Smooth muscle cell (in vitro differentiated cells): ENCODE data around the gene TLK1. TPM values are rescaled to one million over a fixed set of nuclear protein-coding genes. Genes with fewer than 3 reads are reported as not detected.

Experiments used
- DNase-seq: peaks from one replicate; lab custom pipeline; 2025; ENCODE audit not compliant: unreplicated experiment; lab: John Stamatoyannopoulos, UW
- H2AFZ ChIP-seq: fragments of 200-600 bp; sonication (generic); 2 replicates; pipeline ENCODE4 v1.6.0; 2016; ENCODE audit warnings: antibody characterized with exemption, low read depth, mild to moderate bottlenecking
- H3F3A ChIP-seq: fragments of 200-600 bp; sonication (generic); 2 replicates; pipeline ENCODE4 v1.6.0; 2017; ENCODE audit warnings: antibody characterized with exemption, low read depth
- H3K27ac ChIP-seq: fragments of 200-600 bp; sonication (generic); 2 replicates; pipeline ENCODE4 v1.5.1; 2016; ENCODE audit warnings: low read depth, mild to moderate bottlenecking
- H3K27me3 ChIP-seq: fragments of 200-600 bp; sonication (generic); 2 replicates; pipeline ENCODE4 v1.6.1; 2016; ENCODE audit warnings: low read depth, mild to moderate bottlenecking
- H3K36me3 ChIP-seq: fragments of 200-600 bp; sonication (generic); 2 replicates; pipeline ENCODE4 v1.5.1; 2016; ENCODE audit warnings: low read depth
- H3K4me1 ChIP-seq: fragments of 200-600 bp; sonication (generic); 2 replicates; pipeline ENCODE4 v1.5.1; 2016; ENCODE audit warnings: low read depth
- H3K4me2 ChIP-seq: fragments of 200-600 bp; sonication (generic); 2 replicates; pipeline ENCODE4 v1.6.0; 2016; ENCODE audit warnings: mild to moderate bottlenecking
- H3K4me3 ChIP-seq: fragments of 200-600 bp; sonication (generic); 2 replicates; pipeline ENCODE4 v1.5.1; 2016; ENCODE audit warnings: mild to moderate bottlenecking
- H3K79me2 ChIP-seq: fragments of 200-600 bp; sonication (generic); 2 replicates; pipeline ENCODE4 v1.6.0; 2016; ENCODE audit warnings: low read depth, mild to moderate bottlenecking
- H3K9ac ChIP-seq: fragments of 200-600 bp; sonication (generic); 2 replicates; pipeline ENCODE4 v1.6.0; 2016; ENCODE audit warnings: low read depth
- H3K9me3 ChIP-seq: fragments of 200-600 bp; sonication (generic); replicated peaks from 2 replicates; pipeline ENCODE4 v1.5.1; 2016; ENCODE audit warnings: low read depth
- H4K20me1 ChIP-seq: fragments of 200-600 bp; sonication (generic); 2 replicates; pipeline ENCODE4 v1.6.0; 2016; ENCODE audit warnings: low read depth
- WGBS: methylation state at CpG from one replicate; pipeline ENCODE4 v1.1.7; 2016; ENCODE audit warnings: low lambda C conversion rate; 5-methylcytosine and 5-hydroxymethylcytosine counted together
- polyA plus RNA-seq: library from polyadenylated mRNA; unstranded; fragments of >200 nt; fragmentation: Nextera tagmentation; extraction: Ambion mirVana; gene quantifications from 2 replicates; pipeline ENCODE4 v1.2.1, GENCODE V29; 2016
- total RNA-seq: library from RNA; depleted of rRNA; stranded (reverse); fragments of >200 nt; gene quantifications from 2 replicates; pipeline ENCODE4 v1.2.3, GENCODE V29; 2014
- TF ChIP-seq, protein P1 (sequence below): fragments of 200-600 bp; sonication (generic); IDR thresholded peaks from 2 replicates; pipeline ENCODE4 v1.5.1; 2017; ENCODE audit warnings: borderline replicate concordance, mild to moderate bottlenecking, antibody characterized with exemption; ENCODE audit not compliant: insufficient read depth, poor library complexity, severe bottlenecking

The TLK1 gene
- total RNA-seq (14.4 and 20.0 TPM in 2 replicates), polyA plus RNA-seq (3.2 and 6.4 TPM in 2 replicates)

DNA sequence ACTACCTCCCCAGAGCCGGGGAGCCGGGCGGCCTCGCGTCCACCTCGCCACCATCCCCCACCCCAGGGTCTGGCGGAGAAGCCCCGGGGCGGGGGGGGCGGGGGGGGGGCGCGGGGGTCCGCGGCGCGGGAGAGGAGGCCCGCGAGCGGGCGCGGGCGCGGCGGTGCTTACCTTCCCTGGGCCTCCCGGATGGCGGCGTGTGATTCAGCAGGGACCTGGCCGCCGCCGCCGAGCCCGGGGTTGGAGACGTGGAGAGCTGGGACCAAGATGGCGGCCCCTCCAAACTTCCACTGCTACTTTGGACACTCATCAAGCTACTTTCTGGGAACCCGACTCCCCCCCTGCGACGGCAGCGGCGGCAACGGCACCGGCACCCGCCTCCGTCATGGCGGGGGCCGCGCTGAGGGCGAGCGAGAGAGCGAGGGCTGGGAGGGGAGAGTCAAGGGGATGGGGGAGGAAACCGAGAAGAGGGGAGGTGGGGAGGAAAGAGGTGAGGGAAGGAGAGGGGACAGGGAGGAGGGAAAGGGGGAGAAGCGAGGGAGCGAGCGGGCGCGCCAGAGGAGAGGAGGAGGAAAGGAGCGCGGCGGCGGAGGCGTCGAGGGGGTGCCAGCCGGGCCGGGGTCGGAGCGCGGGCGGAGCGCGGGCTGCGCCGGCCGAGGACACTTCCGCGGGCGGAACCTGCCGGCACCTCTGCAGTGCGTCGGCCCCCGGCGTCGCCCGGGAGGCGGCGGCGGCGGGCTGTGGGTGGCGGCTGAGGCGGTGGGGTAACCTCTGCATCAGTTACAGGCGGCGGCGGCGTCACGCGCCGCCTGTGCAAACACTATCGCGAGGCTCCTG, at the start of gene TLK1:
Gene TLK1, minus strand, starts transcription at position 775 of the 837 bp plus-strand sequence. Its CDS starts 465 bp downstream, at position 310.
- H3K79me2 ChIP-seq, result peaks cover 40% of the 10 kb centered on the region
- H3K27me3 ChIP-seq, result no peaks in the 10 kb centered on the region
- H3F3A ChIP-seq, result peaks cover 7% of the 10 kb centered on the region
- peak within 1 kb of the TSS; percentile 83 for H3K4me2 ChIP-seq
- H3K27ac ChIP-seq, result peak within 1 kb of the TSS; percentile 96
- H3K36me3 ChIP-seq, result no peaks in the 10 kb centered on the region
- H3K4me1 ChIP-seq, result peaks cover 23% of the 10 kb centered on the region
- peak within 1 kb of the TSS; percentile 95 for H3K9ac ChIP-seq
- no peaks in the 10 kb centered on the region for H3K9me3 ChIP-seq
- peak; percentile 66 for DNase-seq
- H3K4me3 ChIP-seq, result peak within 1 kb of the TSS; percentile 99
- TF ChIP-seq, protein P1, sequence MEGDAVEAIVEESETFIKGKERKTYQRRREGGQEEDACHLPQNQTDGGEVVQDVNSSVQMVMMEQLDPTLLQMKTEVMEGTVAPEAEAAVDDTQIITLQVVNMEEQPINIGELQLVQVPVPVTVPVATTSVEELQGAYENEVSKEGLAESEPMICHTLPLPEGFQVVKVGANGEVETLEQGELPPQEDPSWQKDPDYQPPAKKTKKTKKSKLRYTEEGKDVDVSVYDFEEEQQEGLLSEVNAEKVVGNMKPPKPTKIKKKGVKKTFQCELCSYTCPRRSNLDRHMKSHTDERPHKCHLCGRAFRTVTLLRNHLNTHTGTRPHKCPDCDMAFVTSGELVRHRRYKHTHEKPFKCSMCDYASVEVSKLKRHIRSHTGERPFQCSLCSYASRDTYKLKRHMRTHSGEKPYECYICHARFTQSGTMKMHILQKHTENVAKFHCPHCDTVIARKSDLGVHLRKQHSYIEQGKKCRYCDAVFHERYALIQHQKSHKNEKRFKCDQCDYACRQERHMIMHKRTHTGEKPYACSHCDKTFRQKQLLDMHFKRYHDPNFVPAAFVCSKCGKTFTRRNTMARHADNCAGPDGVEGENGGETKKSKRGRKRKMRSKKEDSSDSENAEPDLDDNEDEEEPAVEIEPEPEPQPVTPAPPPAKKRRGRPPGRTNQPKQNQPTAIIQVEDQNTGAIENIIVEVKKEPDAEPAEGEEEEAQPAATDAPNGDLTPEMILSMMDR, result no peak
- 0% methylated on average over 53 of the region's 97 CpGs for WGBS
- H4K20me1 ChIP-seq, result peaks cover 44% of the 10 kb centered on the region
- H2AFZ ChIP-seq, result peak within 1 kb of the TSS; percentile 100

DNA sequence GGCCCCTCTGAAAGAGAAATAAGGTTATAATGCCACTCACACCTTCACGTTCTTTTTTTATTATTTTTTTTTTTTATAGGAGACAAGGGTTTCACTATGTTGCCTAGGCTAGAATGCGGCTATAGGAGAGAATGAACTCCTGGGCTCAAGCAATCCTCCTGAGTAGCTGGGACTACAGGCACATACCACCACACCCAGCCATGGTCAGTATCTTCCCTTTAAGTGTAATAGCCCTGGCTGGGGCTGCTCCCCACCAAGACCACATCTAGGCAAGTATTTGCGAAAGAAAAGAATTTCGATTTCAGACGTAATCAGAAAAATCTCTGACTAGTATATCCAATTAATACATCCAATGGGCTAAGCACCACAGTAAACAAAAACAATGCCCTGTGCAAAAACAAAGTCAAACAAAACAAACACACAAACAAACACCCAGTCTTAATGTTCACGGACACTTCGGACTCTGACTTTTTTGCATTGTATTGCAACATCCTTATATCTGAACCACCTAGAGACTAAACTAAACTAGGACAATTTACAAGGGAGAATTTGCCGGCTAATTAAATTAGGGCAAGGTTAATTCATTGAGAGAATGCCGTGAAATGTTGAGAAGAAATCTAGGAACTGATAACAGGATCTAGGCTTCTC, 49.6 kb upstream of the TLK1 start:
- H3K4me1 ChIP-seq, result no peaks in the 10 kb centered on the region
- no peaks in the 10 kb centered on the region for H3K27me3 ChIP-seq
- H3F3A ChIP-seq, result no peaks in the 10 kb centered on the region
- no peaks in the 10 kb centered on the region for H4K20me1 ChIP-seq
- H3K36me3 ChIP-seq, result no peaks in the 10 kb centered on the region
- 86% methylated on average over 9 of the region's 9 CpGs for whole genome bisulfite sequencing
- no peak overlapping the region for H3K27ac ChIP-seq
- no peak for DNase-seq
- no peak overlapping the region for H3K9ac ChIP-seq
- H3K9me3 ChIP-seq, result no peaks in the 10 kb centered on the region
- no peak overlapping the region for H3K4me3 ChIP-seq
- H3K79me2 ChIP-seq, result no peaks in the 10 kb centered on the region
- no peak overlapping the region for H2AFZ ChIP-seq
- no peak overlapping the region for H3K4me2 ChIP-seq
- TF ChIP-seq, protein P1, result no peak

DNA sequence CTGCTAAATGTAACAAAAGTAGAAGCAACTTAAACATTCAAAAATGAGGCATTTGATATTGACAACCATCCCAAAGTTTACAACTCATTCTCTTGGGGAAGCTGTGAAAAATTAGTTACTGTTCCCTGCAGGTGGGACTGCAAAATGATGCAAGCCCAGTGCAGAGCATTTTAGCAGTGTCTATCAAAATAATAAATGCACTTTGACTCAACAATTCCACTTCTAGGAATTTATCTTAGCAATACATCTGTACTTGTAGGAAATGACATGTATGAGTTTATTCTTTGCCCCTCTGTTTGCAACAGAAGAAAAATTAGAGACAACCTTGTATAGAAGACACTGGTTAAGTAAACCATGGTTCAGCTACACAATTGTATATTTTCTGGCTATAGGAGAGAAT, 48.0 kb upstream of the TLK1 start:
- H3K9ac ChIP-seq, result no peak overlapping the region
- H3K4me1 ChIP-seq, result no peaks in the 10 kb centered on the region
- no peak overlapping the region for H3K27ac ChIP-seq
- H3K9me3 ChIP-seq, result no peaks in the 10 kb centered on the region
- DNase-seq, result no peak
- H3K4me3 ChIP-seq, result no peak overlapping the region
- TF ChIP-seq, protein P1, result no peak
- no peaks in the 10 kb centered on the region for H3F3A ChIP-seq
- no peak overlapping the region for H3K4me2 ChIP-seq
- no peaks in the 10 kb centered on the region for H3K27me3 ChIP-seq
- no peaks in the 10 kb centered on the region for H3K36me3 ChIP-seq
- no peaks in the 10 kb centered on the region for H3K79me2 ChIP-seq
- H2AFZ ChIP-seq, result no peak overlapping the region
- no peaks in the 10 kb centered on the region for H4K20me1 ChIP-seq
